Mammary epithelial cell (primary cell): ENCODE results near the gene DUSP21.

Source experiments
- CTCF ChIP-seq, 2 donors: IDR thresholded peaks in 1 of 2; conservative IDR thresholded peaks in 1 of 2; 2 replicates each; pipeline ENCODE4 v1.5.1; 2011 to 2012; ENCODE audit warnings: inconsistent platforms in 2 of 2, low read length in 2 of 2, mild to moderate bottlenecking in 2 of 2, control low read depth in 1 of 2, low read depth in 1 of 2; ENCODE audit not compliant: insufficient read depth in 1 of 2; ENCODE audit errors: extremely low read depth in 1 of 2
- EZH2 ChIP-seq: IDR thresholded peaks from 2 replicates; pipeline ENCODE4 v1.6.1; 2012; ENCODE audit warnings: low read length, inconsistent platforms, borderline replicate concordance

DNA sequence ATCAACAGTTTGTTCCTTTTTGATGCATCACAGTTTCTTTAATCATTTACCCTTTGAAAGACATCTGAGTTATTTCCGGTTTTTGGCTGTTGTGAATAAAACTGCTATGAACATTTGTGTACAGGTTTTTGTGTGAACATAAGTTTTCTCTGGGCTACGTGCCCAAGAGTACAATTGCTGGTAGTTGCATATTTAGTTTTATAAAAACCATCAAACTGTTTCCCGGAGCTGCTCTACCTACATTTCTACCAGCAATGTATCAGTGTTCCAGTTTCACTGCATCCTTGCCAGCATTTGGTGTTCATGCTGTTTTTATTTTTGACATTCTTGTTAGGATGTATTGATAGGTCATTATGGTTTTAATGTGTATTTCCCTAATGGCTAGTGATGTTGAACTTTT is 46.4 kb downstream of the DUSP21 start:
- TF ChIP-seq CTCF (conservative IDR thresholded peaks at IDR 0.05 in 1 of 2, IDR thresholded peaks at IDR 0.05 in 1 of 2; ENCODE audit: extremely low read depth in 1 of 2, insufficient read depth in 1 of 2, low read depth in 1 of 2, low read length in 2 of 2): no peak
- TF ChIP-seq EZH2: no peak
